HG03139 (cell line): ENCODE data around the gene PICALM.
"Not testable (repeated sequence)": the region's sequence is repeated elsewhere in the genome, so short reads cannot be mapped to it uniquely, and the experiment has no call there.

Experiments
- ATAC-seq: cut with Tn5 transposase; IDR thresholded peaks from one replicate; pipeline ENCODE4 v1.9.1; 2021; ENCODE audit not compliant: unreplicated experiment

PICALM gene, protein sequence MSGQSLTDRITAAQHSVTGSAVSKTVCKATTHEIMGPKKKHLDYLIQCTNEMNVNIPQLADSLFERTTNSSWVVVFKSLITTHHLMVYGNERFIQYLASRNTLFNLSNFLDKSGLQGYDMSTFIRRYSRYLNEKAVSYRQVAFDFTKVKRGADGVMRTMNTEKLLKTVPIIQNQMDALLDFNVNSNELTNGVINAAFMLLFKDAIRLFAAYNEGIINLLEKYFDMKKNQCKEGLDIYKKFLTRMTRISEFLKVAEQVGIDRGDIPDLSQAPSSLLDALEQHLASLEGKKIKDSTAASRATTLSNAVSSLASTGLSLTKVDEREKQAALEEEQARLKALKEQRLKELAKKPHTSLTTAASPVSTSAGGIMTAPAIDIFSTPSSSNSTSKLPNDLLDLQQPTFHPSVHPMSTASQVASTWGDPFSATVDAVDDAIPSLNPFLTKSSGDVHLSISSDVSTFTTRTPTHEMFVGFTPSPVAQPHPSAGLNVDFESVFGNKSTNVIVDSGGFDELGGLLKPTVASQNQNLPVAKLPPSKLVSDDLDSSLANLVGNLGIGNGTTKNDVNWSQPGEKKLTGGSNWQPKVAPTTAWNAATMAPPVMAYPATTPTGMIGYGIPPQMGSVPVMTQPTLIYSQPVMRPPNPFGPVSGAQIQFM

DNA sequence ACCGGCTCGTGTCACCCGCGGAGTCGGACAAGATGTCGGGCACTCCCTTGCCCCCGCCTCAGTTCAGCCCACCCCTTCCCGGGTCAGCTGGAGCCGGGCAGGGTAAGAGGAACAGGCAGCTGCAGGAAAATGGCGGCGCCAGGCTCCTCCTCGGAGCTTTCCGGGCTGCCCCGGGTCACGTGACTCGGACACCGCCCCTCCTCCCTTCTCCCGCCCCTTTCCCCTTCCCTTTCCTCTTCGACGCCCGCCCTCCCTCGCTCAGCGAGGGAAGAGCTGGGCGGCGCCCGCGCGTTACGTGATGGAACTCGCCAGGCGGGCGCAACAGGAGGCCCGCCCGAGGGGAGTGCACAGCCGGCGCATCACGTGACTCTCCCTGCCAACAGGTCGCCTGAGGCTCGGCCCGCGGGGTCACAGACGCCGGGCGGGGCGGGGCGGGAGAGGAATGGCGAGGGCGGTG lies at the start of gene PICALM:
TSS of gene PICALM (minus strand) at position 134 of the 457 bp plus-strand sequence. CDS start 304 bp downstream, outside the sequence.
- ATAC-seq: peak; percentile 81

DNA sequence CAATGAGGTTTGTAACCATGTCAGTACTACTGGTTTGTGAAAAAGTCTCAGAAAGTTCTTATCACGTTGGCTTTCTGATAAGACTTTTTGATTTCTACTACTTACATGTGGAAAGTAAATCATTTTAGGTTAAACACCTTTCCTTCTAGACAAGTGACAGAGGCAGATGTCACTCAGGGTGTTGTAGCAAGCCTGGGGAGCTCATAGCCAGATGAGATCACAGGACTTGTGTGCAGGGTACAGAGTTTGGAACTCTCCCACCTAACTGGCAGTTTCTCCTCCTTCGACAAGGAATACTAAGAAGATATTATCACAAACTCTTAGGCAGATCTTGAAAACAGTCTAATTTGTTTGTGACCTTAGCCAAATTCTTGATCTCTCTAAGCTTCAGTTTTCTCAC lies 49.4 kb upstream of the PICALM start:
- ATAC-seq: no peak

DNA sequence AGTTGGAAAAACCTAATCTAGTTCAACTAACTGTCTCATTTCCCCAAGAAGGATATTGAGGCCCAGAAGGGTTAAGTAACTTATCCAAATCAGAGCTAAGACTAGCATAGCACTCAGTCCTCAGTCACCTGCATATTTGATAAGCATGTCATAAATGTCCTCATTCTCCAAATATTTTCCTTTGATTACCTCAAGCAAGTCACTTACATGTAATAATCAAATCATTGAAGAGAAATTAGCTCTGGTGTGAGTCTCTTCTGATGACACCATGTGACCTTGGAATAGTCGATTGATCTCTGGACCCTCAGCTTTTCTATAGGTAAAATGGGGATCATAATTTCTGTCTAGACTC lies 48.8 kb upstream of the PICALM start:
- no peak for ATAC-seq

DNA sequence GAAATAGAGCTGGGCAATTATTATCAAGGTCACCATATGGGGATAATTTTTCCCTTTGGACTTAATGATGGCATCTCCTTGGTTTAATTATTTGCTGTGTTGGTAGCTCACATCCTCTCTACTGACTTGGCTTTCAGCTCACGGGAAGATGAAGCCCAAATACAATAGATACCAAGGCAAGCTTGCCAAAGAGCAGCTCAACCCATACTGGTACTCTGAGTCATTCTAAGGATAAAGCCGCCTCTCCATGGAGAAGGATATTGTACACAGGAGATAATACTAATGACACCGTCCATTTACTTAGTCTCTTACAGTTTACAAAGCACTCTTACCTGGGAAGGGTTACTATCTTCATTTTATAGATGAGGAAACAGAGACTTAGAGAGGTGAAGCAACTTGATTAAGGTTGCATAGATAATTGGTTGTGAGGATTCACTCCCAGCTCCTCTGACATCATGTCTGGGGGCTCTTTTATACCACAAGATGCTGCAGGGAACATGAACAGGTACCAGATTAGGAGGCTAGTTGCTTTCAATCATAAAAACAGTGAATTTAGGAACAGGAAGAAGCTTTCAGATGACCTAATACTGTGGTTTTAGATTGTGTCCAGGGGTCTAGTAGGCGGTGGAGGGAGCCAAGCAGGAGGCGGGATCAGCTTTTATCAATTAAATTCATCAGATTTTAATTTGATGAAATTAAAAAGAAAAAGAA lies 48.3 kb upstream of the PICALM start:
- ATAC-seq: no peak

DNA sequence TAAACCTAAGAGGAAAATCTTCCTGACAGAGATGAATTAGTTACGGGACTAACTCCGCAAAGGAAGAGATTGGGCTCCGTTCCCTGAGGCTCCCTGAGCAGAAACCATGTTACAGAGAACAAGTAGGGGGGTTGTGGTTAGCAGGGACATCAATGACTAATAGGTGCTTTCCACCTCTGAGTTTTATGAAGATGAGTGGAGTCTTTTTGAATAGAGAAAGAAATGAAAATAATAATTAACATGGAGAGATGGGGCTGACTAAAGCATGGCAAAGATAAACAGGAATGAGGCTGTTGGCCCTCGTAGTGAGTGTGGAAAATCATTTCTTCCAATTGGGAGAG lies 47.5 kb upstream of the PICALM start:
- ATAC-seq: peak; percentile 83

DNA sequence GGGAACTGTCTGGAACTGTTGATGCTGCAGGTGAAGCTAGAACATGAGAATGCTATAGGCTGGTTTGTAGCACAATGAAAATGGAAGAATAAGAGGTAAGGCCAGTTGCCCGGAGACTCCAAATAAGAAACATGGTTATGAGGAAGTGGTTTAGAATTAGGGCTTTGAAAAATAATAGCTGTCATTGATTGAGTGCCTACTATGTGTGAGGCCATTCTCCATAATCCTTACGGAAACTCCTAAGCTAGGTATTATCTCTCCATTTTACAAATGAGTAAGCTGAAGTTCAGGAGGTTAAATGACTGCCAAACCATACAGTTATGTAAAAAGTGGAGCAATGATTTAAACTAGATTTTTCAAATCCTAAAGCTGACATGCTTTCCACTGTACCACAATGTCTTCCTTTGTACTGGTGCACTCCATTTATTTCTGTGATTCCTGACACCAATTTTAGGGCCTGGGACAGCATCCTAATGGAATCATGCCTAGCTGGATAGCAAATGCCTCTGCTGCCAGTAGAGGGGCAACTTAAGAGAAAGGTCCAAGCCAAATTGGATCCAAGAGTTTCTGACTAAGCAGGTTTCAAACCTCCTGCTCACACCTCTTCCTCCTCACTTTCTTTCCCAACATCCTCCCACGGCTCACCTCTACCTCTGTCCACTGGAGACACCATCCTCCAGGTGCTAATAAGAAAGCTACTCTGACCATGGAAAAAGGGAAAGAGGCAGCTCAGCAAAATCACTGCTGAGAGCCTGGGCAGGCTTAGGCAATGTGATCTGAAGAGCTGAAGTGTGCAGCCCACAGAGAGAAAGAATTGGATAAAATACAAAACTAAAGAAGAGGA lies 46.9 kb upstream of the PICALM start:
- ATAC-seq: peak; percentile 20

DNA sequence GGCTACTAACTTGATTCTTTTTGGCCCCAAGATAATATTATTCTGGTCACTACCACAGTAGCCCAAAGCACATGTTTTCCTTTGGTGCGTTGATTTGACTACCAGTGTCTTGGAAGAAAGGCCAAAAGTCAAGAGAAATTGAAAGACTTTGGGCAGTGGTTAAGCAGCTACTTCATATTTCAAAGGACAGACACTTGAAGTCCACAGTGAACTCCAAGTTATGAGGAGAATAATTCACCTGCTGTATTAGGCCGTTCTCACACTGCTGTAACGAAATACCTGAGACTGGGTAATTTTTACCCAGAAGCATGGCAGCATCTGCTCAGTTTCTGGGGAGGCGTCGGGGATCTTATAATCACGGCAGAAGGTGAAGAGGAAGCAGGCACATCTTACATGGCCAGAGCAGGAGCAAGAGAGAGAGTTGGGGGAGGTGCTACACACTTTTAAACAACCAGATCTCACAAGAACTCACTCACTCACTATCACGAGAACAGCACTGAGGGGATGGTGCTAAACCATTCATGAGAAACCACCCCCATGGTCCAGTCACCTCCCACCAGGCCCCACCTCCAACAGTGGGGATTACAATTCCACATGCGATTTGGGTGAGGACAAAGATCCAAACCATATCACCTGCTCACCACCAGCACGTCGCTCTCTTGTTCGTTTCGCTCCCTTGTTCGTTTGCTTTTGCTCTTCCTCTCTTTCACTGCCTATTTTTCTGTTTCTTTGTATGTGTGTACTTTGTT lies 40.2 kb upstream of the PICALM start:
- ATAC-seq: no peak

DNA sequence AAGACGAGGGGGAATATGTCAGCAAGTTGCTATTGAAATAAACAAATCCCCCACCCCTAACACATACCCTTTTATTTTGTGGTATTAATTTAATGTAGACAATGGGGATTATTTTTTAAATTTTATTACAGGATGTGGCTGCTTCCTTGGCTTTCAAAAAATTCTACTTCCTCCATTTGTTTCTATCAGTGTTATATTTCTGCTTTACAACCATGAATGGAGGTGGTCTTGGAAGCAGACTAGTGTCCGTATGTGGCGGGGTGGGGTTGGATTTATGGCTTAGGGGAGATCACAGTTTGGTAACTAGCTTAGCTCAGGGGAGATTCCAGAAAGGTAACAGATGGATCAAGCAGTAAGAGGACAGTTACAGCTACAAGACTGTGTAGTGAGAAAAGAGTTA lies 39.3 kb upstream of the PICALM start:
- ATAC-seq: no peak

DNA sequence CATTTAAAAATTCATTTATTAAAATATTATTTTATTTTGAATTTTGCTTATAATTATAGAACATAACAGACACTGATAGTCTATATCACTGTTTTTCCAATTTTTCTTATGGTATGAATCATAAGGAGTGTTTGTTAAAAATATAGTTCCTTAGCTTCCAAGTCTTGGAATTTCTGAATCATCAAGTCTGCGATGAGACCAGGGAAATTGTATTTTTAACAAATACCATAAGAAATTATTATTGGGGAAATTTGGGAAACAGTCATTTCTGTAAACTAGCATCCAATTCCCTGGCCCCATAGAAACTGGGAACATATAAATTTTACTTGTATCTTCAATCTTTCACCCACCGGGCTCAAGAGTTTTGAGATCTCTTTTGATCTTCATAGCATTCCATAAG lies 38.0 kb upstream of the PICALM start:
- ATAC-seq: no peak

DNA sequence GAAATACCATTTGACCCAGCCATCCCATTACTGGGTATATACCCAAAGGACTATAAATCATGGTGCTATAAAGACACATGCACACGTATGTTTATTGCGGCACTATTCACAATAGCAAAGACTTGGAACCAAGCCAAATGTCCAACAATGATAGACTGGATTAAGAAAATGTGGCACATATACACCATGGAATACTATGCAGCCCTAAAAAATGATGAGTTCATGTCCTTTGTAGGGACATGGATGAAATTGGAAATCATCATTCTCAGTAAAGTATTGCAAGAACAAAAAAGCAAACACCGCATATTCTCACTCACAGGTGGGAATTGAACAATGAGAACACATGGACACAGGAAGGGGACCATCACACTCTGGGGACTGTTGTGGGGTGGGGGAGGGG lies 37.1 kb upstream of the PICALM start:
- not testable (repeated sequence) for ATAC-seq

DNA sequence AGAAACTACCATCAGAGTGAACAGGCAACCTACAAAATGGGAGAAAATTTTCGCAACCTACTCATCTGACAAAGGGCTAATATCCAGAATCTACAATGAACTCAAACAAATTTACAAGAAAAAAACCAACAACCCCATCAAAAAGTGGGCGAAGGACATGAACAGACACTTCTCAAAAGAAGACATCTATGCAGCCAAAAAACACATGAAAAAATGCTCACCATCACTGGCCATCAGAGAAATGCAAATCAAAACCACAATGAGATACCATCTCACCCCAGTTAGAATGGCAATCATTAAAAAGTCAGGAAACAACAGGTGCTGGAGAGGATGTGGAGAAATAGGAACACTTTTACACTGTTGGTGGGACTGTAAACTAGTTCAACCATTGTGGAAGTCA lies 36.7 kb upstream of the PICALM start:
- ATAC-seq: not testable (repeated sequence)

DNA sequence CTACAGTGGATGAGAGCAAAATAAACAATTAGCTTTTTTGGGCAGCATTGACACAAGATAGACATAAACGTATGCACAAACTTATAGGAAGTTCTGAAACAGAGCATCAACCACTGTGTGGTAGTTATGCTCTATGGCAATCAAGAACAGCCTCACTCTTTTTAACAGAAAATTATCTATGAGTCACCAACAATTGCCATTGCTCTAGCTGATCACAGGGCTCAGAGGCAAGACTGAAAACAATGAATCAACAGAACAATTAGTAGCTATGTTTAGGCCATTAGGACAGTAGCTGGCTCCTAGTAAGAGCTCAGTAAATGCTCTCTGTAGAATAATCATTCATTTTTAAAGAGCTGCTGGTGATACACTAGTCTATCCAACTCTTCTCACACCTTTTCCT lies 34.9 kb upstream of the PICALM start:
- no peak for ATAC-seq

DNA sequence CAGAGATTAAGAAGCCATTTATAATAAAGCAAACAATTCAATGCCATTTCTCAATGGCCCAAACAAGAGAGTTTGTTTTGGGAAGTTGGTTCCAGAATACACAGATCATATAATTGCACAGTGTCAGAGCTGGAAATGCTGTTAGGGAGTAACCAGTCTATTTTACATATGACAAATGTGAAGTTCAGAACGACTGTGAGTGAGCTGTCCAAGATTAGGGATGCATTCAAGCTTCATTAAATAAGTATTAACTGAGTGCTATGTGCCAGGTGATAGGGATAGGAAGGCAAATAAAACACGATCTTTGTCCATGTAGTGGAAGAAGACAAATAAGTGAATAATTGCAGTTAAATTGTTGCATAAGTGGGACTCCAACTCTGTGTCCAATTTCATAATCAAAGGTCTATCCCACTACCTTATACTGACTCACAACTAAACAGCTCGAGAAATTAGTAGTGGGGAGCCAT lies 33.1 kb upstream of the PICALM start:
- no peak for ATAC-seq

DNA sequence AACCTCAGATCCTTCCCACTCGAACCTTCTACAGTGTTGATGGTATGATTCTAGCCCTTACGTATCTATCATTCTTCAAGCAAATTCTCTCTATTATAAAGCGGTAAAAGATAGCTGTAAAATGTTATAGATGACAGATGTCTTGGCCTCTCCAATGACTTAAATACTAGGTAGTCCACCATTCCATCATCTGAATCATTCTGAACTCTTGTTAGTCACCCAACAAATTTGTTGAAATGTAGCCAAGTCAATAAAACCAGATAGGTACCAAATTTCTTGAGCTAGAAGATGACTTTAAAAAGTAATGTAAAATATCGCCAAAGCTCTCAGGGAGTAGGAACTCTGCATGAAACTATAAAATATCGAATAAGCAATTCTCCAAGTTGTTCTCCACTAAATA lies 32.6 kb upstream of the PICALM start:
- no peak for ATAC-seq

DNA sequence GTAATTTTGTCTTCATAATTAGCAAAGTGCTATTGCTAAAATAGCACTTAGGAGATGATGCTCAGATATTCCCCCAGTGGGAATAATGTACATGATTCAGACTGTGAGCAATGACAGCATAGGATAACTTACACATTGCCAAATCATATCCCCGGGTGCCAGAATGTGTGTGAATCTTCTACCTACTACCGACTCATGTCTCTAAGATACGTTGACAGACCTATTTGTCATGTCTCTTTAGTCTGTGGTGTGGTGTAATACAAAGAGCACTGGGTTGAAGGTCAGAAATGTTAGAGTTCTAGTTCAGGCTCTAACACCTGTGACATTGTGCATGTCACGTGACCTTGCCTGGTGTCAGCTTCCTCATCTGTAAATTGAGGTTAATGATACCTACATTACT lies 31.0 kb upstream of the PICALM start:
- ATAC-seq: no peak

DNA sequence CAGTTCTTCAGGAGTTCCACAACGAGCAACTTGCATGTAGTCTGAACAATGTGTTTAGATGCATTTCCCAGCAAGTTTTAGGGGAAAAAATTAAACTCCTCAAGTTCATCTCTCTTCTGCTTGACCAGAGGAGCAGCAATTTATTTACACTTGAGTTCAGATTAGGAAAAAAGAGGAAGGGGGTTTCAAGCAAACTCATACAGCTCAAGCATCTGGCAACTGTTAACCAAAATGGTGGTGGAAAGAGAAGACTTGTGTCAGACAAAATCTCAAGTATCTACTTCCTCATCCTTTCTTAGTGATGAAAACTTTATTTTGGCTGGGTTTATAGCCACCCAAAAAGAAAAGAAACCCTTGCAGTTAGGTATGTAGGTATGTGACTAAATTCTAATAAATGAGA lies 29.1 kb upstream of the PICALM start:
- no peak for ATAC-seq

DNA sequence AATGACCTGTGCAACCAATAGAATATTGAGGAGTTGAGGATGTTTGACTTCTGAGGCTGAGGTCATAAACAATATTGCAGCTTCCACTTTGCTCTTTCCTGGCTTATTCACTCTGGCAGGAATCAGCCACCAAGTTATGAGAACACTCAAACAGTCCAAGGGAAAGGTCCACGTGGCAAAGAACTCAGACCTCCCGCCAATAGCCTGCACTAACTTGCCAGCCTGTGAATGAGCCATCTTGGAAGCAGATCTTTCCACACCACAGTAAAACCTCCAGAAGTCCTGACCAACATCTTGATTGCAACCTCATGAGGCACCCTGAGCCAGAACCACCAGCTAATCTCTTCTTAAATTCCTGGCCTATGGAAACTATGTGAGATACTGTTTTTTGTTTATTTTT lies 22.7 kb upstream of the PICALM start:
- no peak for ATAC-seq

DNA sequence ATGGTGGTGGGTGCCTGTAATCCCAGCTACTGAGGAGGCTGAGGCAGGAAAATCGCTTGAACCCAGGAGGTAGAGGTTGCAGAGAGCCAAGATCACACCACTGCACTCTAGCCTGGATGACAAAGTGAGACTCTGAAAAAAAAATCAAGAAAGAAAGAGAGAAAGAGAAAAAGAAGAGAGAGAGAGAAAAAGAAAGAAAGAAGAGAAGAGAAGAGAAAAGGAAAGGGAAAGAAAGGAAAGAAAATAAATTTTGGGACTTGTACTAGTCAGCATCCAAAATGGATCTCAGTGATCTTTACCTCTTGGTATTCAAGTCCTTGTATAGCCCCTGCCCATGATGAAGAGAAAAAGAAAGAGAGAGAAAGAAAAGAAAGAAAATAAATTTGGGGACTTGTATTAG lies 22.2 kb upstream of the PICALM start:
- no peak for ATAC-seq

DNA sequence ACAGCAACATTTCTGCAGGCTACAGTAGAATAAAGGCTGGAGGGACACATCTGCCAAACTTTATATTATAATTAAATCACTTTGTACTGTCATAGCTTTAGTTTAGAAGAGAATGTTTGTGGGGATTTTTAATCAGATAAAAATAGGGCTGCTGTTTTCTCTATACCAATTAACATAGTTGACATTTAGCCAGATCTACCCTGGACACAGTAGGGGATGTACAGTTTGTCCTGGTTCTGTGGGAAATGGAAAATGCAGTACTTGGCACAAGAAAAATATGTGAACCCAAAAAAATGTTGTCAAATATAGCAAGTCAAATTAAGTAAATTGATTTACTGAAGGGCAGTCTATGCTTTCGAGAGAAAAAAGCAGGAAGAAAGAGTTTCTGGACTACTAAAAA lies 20.8 kb upstream of the PICALM start:
- no peak for ATAC-seq

DNA sequence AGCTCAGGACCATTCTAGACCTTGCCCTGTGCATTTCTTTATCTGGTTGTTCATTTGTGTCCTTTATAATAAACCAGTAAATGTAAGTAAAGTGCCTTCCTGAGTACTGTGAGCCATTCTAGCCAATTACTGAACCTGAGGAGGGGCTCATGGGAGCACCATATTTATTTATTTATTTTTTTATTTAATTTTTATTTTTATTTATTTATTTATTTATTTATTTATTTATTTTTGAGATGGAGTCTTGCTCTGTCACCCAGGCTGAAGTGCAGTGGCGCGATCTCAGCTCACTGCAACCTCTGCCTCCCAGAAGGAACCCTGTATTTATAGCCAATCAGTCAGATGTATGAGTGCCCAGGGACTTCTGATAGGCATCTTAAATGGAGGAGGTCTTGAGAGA lies 18.8 kb upstream of the PICALM start:
- not testable (repeated sequence) for ATAC-seq
